ENCODE data around the gene RSPH6A. TPM values are rescaled to one million over a fixed set of nuclear protein-coding genes. Genes with fewer than 3 reads are reported as not detected.

RSPH6A gene
- polyA plus RNA-seq, 4 donors = 0.01 to 0.07 TPM; not detected in 2

- Histone ChIP-seq H3K9me3 (ENCODE audit: control insufficient read depth in 2 of 2, insufficient read depth in 1 of 2, low read depth in 1 of 2, low read length in 1 of 2) (no peaks in the 10 kb centered on the region), H3K36me3 (ENCODE audit: control insufficient read depth in 3 of 3, insufficient read depth in 2 of 3, low read depth in 1 of 3, low read length in 3 of 3) (peaks cover 2 to 96% (median 11%) of the 10 kb centered on the region in 3 donors), H3K27me3 (ENCODE audit: control insufficient read depth in 3 of 3, insufficient read depth in 3 of 3, low read length in 3 of 3) (no peaks in the 10 kb centered on the region), H3K4me1 (ENCODE audit: control insufficient read depth in 3 of 3, insufficient read depth in 2 of 3, low read depth in 1 of 3, low read length in 2 of 3) (no peaks in the 10 kb centered on the region), H3K27ac (ENCODE audit: low read depth in 1 of 3, low read length in 2 of 3) (no peak overlapping the region), H3K4me3 (ENCODE audit: low read depth in 1 of 3, low read length in 3 of 3) (no peak overlapping the region)
- DNase-seq (no peak), FAIRE-seq (no peak)
- WGBS, 3 donors = 95 to 99% (median 96%) methylated on average over 5 of the region's 5 CpGs
Measured at GRCh38 chr19:45822716-45823115, 7.6 kb upstream of the RSPH6A start.

- Histone ChIP-seq H3K9me3 (ENCODE audit: control insufficient read depth in 2 of 2, insufficient read depth in 1 of 2, low read depth in 1 of 2, low read length in 1 of 2) (no peaks in the 10 kb centered on the region), H3K27me3 (ENCODE audit: control insufficient read depth in 3 of 3, insufficient read depth in 3 of 3, low read length in 3 of 3) (no peaks in the 10 kb centered on the region), H3K4me1 (ENCODE audit: control insufficient read depth in 3 of 3, insufficient read depth in 2 of 3, low read depth in 1 of 3, low read length in 2 of 3) (peaks cover 0 to 3% (median 0%) of the 10 kb centered on the region in 3 donors), H3K27ac (ENCODE audit: low read depth in 1 of 3, low read length in 2 of 3) (no peak overlapping the region), H3K36me3 (ENCODE audit: control insufficient read depth in 3 of 3, insufficient read depth in 2 of 3, low read depth in 1 of 3, low read length in 3 of 3) (peaks cover 2 to 93% (median 9%) of the 10 kb centered on the region in 3 donors), H3K4me3 (ENCODE audit: low read depth in 1 of 3, low read length in 3 of 3) (no peak overlapping the region)
- DNase-seq (no peak), FAIRE-seq (no peak)
- WGBS, 3 donors = 85 to 92% (median 85%) methylated on average over 10 of the region's 10 CpGs
Measured at GRCh38 chr19:45821570-45821969, 6.5 kb upstream of the RSPH6A start.

GRCh38 chr19:45821103-45821521 is 6.0 kb upstream of the RSPH6A start:
- DNase-seq = no peak
- H3K4me3 ChIP-seq (ENCODE audit: low read depth in 1 of 3, low read length in 3 of 3) = no peak overlapping the region
- peaks cover 4 to 93% (median 9%) of the 10 kb centered on the region in 3 donors for H3K36me3 ChIP-seq (ENCODE audit: control insufficient read depth in 3 of 3, insufficient read depth in 2 of 3, low read depth in 1 of 3, low read length in 3 of 3)
- no peak overlapping the region for H3K27ac ChIP-seq (ENCODE audit: low read depth in 1 of 3, low read length in 2 of 3)
- H3K4me1 ChIP-seq (ENCODE audit: control insufficient read depth in 3 of 3, insufficient read depth in 2 of 3, low read depth in 1 of 3, low read length in 2 of 3) = peaks cover 0 to 3% (median 0%) of the 10 kb centered on the region in 3 donors
- no peak for FAIRE-seq
- WGBS, 3 donors = 86 to 89% (median 87%) methylated on average over 8 of the region's 8 CpGs
- H3K27me3 ChIP-seq (ENCODE audit: control insufficient read depth in 3 of 3, insufficient read depth in 3 of 3, low read length in 3 of 3) = no peaks in the 10 kb centered on the region
- H3K9me3 ChIP-seq (ENCODE audit: control insufficient read depth in 2 of 2, insufficient read depth in 1 of 2, low read depth in 1 of 2, low read length in 1 of 2) = no peaks in the 10 kb centered on the region

- Histone ChIP-seq H3K4me3 (ENCODE audit: low read depth in 1 of 3, low read length in 3 of 3) (no peak overlapping the region), H3K4me1 (ENCODE audit: control insufficient read depth in 3 of 3, insufficient read depth in 2 of 3, low read depth in 1 of 3, low read length in 2 of 3) (peaks cover 0 to 3% (median 0%) of the 10 kb centered on the region in 3 donors), H3K27ac (ENCODE audit: low read depth in 1 of 3, low read length in 2 of 3) (no peak overlapping the region), H3K36me3 (ENCODE audit: control insufficient read depth in 3 of 3, insufficient read depth in 2 of 3, low read depth in 1 of 3, low read length in 3 of 3) (peaks cover 4 to 92% (median 8%) of the 10 kb centered on the region in 3 donors), H3K9me3 (ENCODE audit: control insufficient read depth in 2 of 2, insufficient read depth in 1 of 2, low read depth in 1 of 2, low read length in 1 of 2) (no peaks in the 10 kb centered on the region), H3K27me3 (ENCODE audit: control insufficient read depth in 3 of 3, insufficient read depth in 3 of 3, low read length in 3 of 3) (no peaks in the 10 kb centered on the region)
- WGBS, 3 donors = 74 to 82% (median 79%) methylated on average over 20 of the region's 20 CpGs
- FAIRE-seq (no peak), DNase-seq (no peak)
Measured at GRCh38 chr19:45820413-45821102, 5.5 kb upstream of the RSPH6A start.

- H3K27me3 ChIP-seq (ENCODE audit: control insufficient read depth in 3 of 3, insufficient read depth in 3 of 3, low read length in 3 of 3) = no peaks in the 10 kb centered on the region
- peaks cover 2 to 90% (median 5%) of the 10 kb centered on the region in 3 donors for H3K36me3 ChIP-seq (ENCODE audit: control insufficient read depth in 3 of 3, insufficient read depth in 2 of 3, low read depth in 1 of 3, low read length in 3 of 3)
- H3K27ac ChIP-seq (ENCODE audit: low read depth in 1 of 3, low read length in 2 of 3) = no peak overlapping the region
- no peak for FAIRE-seq
- 83 to 90% (median 85%) methylated on average over 6 of the region's 6 CpGs for WGBS, 3 donors
- no peak overlapping the region for H3K4me3 ChIP-seq (ENCODE audit: low read depth in 1 of 3, low read length in 3 of 3)
- no peak for DNase-seq
- H3K4me1 ChIP-seq (ENCODE audit: control insufficient read depth in 3 of 3, insufficient read depth in 2 of 3, low read depth in 1 of 3, low read length in 2 of 3) = peaks cover 0 to 3% (median 0%) of the 10 kb centered on the region in 3 donors
- H3K9me3 ChIP-seq (ENCODE audit: control insufficient read depth in 2 of 2, insufficient read depth in 1 of 2, low read depth in 1 of 2, low read length in 1 of 2) = no peaks in the 10 kb centered on the region
Measured at GRCh38 chr19:45819769-45820168, 4.7 kb upstream of the RSPH6A start.

- H3K4me1 ChIP-seq (ENCODE audit: control insufficient read depth in 3 of 3, insufficient read depth in 2 of 3, low read depth in 1 of 3, low read length in 2 of 3) = peaks cover 0 to 3% (median 0%) of the 10 kb centered on the region in 3 donors
- DNase-seq (no peak), FAIRE-seq (no peak)
- no peak overlapping the region for H3K4me3 ChIP-seq (ENCODE audit: low read depth in 1 of 3, low read length in 3 of 3)
- H3K27ac ChIP-seq (ENCODE audit: low read depth in 1 of 3, low read length in 2 of 3) = no peak overlapping the region
- no peaks in the 10 kb centered on the region for H3K27me3 ChIP-seq (ENCODE audit: control insufficient read depth in 3 of 3, insufficient read depth in 3 of 3, low read length in 3 of 3)
- peaks cover 2 to 83% (median 5%) of the 10 kb centered on the region in 3 donors for H3K36me3 ChIP-seq (ENCODE audit: control insufficient read depth in 3 of 3, insufficient read depth in 2 of 3, low read depth in 1 of 3, low read length in 3 of 3)
- WGBS, 3 donors = 80 to 86% (median 80%) methylated on average over 18 to 19 of the region's 19 CpGs
- H3K9me3 ChIP-seq (ENCODE audit: control insufficient read depth in 2 of 2, insufficient read depth in 1 of 2, low read depth in 1 of 2, low read length in 1 of 2) = no peaks in the 10 kb centered on the region
Measured at GRCh38 chr19:45817725-45818301, 2.7 kb upstream of the RSPH6A start.

GRCh38 chr19:45817010-45817724 is 2.1 kb upstream of the RSPH6A start:
- no peaks in the 10 kb centered on the region for H3K9me3 ChIP-seq (ENCODE audit: control insufficient read depth in 2 of 2, insufficient read depth in 1 of 2, low read depth in 1 of 2, low read length in 1 of 2)
- H3K27ac ChIP-seq (ENCODE audit: low read depth in 1 of 3, low read length in 2 of 3) = no peak overlapping the region
- DNase-seq = peak; percentile 89 to 95
- 14 to 21% (median 16%) methylated on average over 24 of the region's 24 CpGs for WGBS, 3 donors
- H3K36me3 ChIP-seq (ENCODE audit: control insufficient read depth in 3 of 3, insufficient read depth in 2 of 3, low read depth in 1 of 3, low read length in 3 of 3) = peaks cover 2 to 77% (median 3%) of the 10 kb centered on the region in 3 donors
- no peaks in the 10 kb centered on the region for H3K27me3 ChIP-seq (ENCODE audit: control insufficient read depth in 3 of 3, insufficient read depth in 3 of 3, low read length in 3 of 3)
- peaks cover 0 to 3% (median 0%) of the 10 kb centered on the region in 3 donors for H3K4me1 ChIP-seq (ENCODE audit: control insufficient read depth in 3 of 3, insufficient read depth in 2 of 3, low read depth in 1 of 3, low read length in 2 of 3)
- no peak overlapping the region for H3K4me3 ChIP-seq (ENCODE audit: low read depth in 1 of 3, low read length in 3 of 3)
- FAIRE-seq = no peak

- H3K4me3 ChIP-seq (ENCODE audit: low read depth in 1 of 3, low read length in 3 of 3) = peak overlapping the region in 1 of 3 donors; percentile 48
- no peaks in the 10 kb centered on the region for H3K9me3 ChIP-seq (ENCODE audit: control insufficient read depth in 2 of 2, insufficient read depth in 1 of 2, low read depth in 1 of 2, low read length in 1 of 2)
- no peak overlapping the region for H3K27ac ChIP-seq (ENCODE audit: low read depth in 1 of 3, low read length in 2 of 3)
- no peaks in the 10 kb centered on the region for H3K27me3 ChIP-seq (ENCODE audit: control insufficient read depth in 3 of 3, insufficient read depth in 3 of 3, low read length in 3 of 3)
- 73 to 87% (median 85%) methylated on average over 12 to 18 of the region's 18 CpGs for WGBS, 3 donors
- peaks cover 0 to 3% (median 0%) of the 10 kb centered on the region in 3 donors for H3K4me1 ChIP-seq (ENCODE audit: control insufficient read depth in 3 of 3, insufficient read depth in 2 of 3, low read depth in 1 of 3, low read length in 2 of 3)
- no peak for FAIRE-seq
- no peak for DNase-seq
- peaks cover 2 to 71% (median 3%) of the 10 kb centered on the region in 3 donors for H3K36me3 ChIP-seq (ENCODE audit: control insufficient read depth in 3 of 3, insufficient read depth in 2 of 3, low read depth in 1 of 3, low read length in 3 of 3)
Measured at GRCh38 chr19:45816236-45817009, 1.3 kb upstream of the RSPH6A start.
